Measurements from ENCODE around the gene HERC6. TPM values are rescaled to one million over a fixed set of nuclear protein-coding genes. Genes with fewer than 3 reads are reported as not detected.
"Not testable (repeated sequence)": the region's sequence is repeated elsewhere in the genome, so short reads cannot be mapped to it uniquely, and the experiment has no call there.

Gene HERC6
- total RNA-seq, 1 donor = 21.0 TPM

GRCh38 chr4:88382621-88383020 lies 4.0 kb downstream of the HERC6 start:
- DNase-seq (ENCODE audit: low read depth in 2 of 3, low spot score in 2 of 3) = peak; percentile 6 to 37 (median 9)

- no peak for DNase-seq (ENCODE audit: low read depth in 2 of 3, low spot score in 2 of 3)
Measured at GRCh38 chr4:88390128-88390527, 11.5 kb downstream of the HERC6 start.

GRCh38 chr4:88391703-88392102 lies 13.1 kb downstream of the HERC6 start:
- DNase-seq (ENCODE audit: low read depth in 2 of 3, low spot score in 2 of 3) = no peak

- no peak for DNase-seq (ENCODE audit: low read depth in 2 of 3, low spot score in 2 of 3)
Measured at GRCh38 chr4:88396681-88397080, 18.0 kb downstream of the HERC6 start.

GRCh38 chr4:88398381-88398780 lies 19.7 kb downstream of the HERC6 start:
- no peak for DNase-seq (ENCODE audit: low read depth in 2 of 3, low spot score in 2 of 3)

GRCh38 chr4:88409206-88409605 lies 30.6 kb downstream of the HERC6 start:
- DNase-seq (ENCODE audit: low read depth in 2 of 3, low spot score in 2 of 3) = no peak

GRCh38 chr4:88409789-88410188 lies 31.1 kb downstream of the HERC6 start:
- no peak for DNase-seq (ENCODE audit: low read depth in 2 of 3, low spot score in 2 of 3)

GRCh38 chr4:88411491-88412096 lies 32.9 kb downstream of the HERC6 start:
- DNase-seq (ENCODE audit: low read depth in 2 of 3, low spot score in 2 of 3) = no peak

GRCh38 chr4:88413801-88414200 lies 35.1 kb downstream of the HERC6 start:
- DNase-seq (ENCODE audit: low read depth in 2 of 3, low spot score in 2 of 3) = no peak

- no peak for DNase-seq (ENCODE audit: low read depth in 2 of 3, low spot score in 2 of 3)
Measured at GRCh38 chr4:88414755-88415154, 36.1 kb downstream of the HERC6 start.

- no peak for DNase-seq (ENCODE audit: low read depth in 2 of 3, low spot score in 2 of 3)
Measured at GRCh38 chr4:88415982-88416381, 37.3 kb downstream of the HERC6 start.

GRCh38 chr4:88418411-88418810 lies 39.8 kb downstream of the HERC6 start:
- no peak for DNase-seq (ENCODE audit: low read depth in 2 of 3, low spot score in 2 of 3)

GRCh38 chr4:88419874-88420273 lies 41.2 kb downstream of the HERC6 start:
- no peak for DNase-seq (ENCODE audit: low read depth in 2 of 3, low spot score in 2 of 3)

- DNase-seq (ENCODE audit: low read depth in 2 of 3, low spot score in 2 of 3) = no peak
Measured at GRCh38 chr4:88420844-88421243, 42.2 kb downstream of the HERC6 start.

- no peak for DNase-seq (ENCODE audit: low read depth in 2 of 3, low spot score in 2 of 3)
Measured at GRCh38 chr4:88422403-88422802, 43.8 kb downstream of the HERC6 start.

- DNase-seq (ENCODE audit: low read depth in 2 of 3, low spot score in 2 of 3) = no peak
Measured at GRCh38 chr4:88429401-88429800, 50.7 kb downstream of the HERC6 start.

- DNase-seq (ENCODE audit: low read depth in 2 of 3, low spot score in 2 of 3) = no peak
Measured at GRCh38 chr4:88435987-88436693, 57.5 kb downstream of the HERC6 start.

- not testable (repeated sequence) for DNase-seq (ENCODE audit: low read depth in 2 of 3, low spot score in 2 of 3)
Measured at GRCh38 chr4:88437873-88438272, 59.2 kb downstream of the HERC6 start.

- DNase-seq (ENCODE audit: low read depth in 2 of 3, low spot score in 2 of 3) = no peak
Measured at GRCh38 chr4:88439161-88439760, 60.6 kb downstream of the HERC6 start.

- no peak for DNase-seq (ENCODE audit: low read depth in 2 of 3, low spot score in 2 of 3)
Measured at GRCh38 chr4:88440146-88440545, 61.5 kb downstream of the HERC6 start.

GRCh38 chr4:88441696-88442095 lies 63.0 kb downstream of the HERC6 start:
- no peak for DNase-seq (ENCODE audit: low read depth in 2 of 3, low spot score in 2 of 3)

GRCh38 chr4:88442689-88443191 lies 64.1 kb downstream of the HERC6 start:
- DNase-seq (ENCODE audit: low read depth in 2 of 3, low spot score in 2 of 3) = no peak

All from hematopoietic multipotent progenitor cell (in vitro differentiated cells).